ENCODE measurements around the gene NRXN2. TPM values are rescaled to one million over a fixed set of nuclear protein-coding genes. Genes with fewer than 3 reads are reported as not detected.

NRXN2 gene
- total and polyA plus RNA-seq, 4 donors = 0.17 to 2.8 (median 1.4) TPM

- H3K4me3 ChIP-seq (ENCODE audit: low read depth in 1 of 3, low read length in 3 of 3) = no peak overlapping the region
- H3K36me3 ChIP-seq (ENCODE audit: control insufficient read depth in 4 of 4, insufficient read depth in 3 of 4, low read depth in 1 of 4, low read length in 3 of 4) = no peaks in the 10 kb centered on the region
- 83% methylated on average over 9 of the region's 9 CpGs for WGBS
- H3K4me1 ChIP-seq (ENCODE audit: control insufficient read depth in 4 of 4, insufficient read depth in 4 of 4, low read length in 3 of 4) = peaks cover 0 to 6% (median 1%) of the 10 kb centered on the region in 4 donors
- no peak for DNase-seq (ENCODE audit: low spot score)
- peaks cover 0 to 7% (median 3%) of the 10 kb centered on the region in 4 donors for H3K27me3 ChIP-seq (ENCODE audit: control insufficient read depth in 4 of 4, insufficient read depth in 4 of 4, low read length in 3 of 4)
- H3K27ac ChIP-seq (ENCODE audit: low read depth in 1 of 2, low read length in 2 of 2) = no peak overlapping the region
- no peak for TF ChIP-seq FOXA2 (IDR thresholded peaks at IDR 0.05)
- TF ChIP-seq RAD21 (IDR thresholded peaks at IDR 0.05) = no peak
- no peak for TF ChIP-seq SP1 (IDR thresholded peaks at IDR 0.05)
- TF ChIP-seq YY1 (IDR thresholded peaks at IDR 0.05) = no peak
- no peak for TF ChIP-seq ZBTB33 (IDR thresholded peaks at IDR 0.05)
- TF ChIP-seq CTCF (IDR thresholded peaks at IDR 0.05; ENCODE audit: low read depth, low read length, missing input control) = no peak
- no peak for TF ChIP-seq FOXA1 (IDR thresholded peaks at IDR 0.05)
- no peak for TF ChIP-seq NR2F2 (IDR thresholded peaks at IDR 0.05)
- TF ChIP-seq EGR1 (IDR thresholded peaks at IDR 0.05; ENCODE audit: low read depth in 2 of 2) = no peak
- TF ChIP-seq RXRA (IDR thresholded peaks at IDR 0.05) = no peak
- no peak for TF ChIP-seq ATF3 (IDR thresholded peaks at IDR 0.05)
- TF ChIP-seq JUND (IDR thresholded peaks at IDR 0.05) = no peak
- TF ChIP-seq MAX (IDR thresholded peaks at IDR 0.05) = no peak
- TF ChIP-seq TAF1 (conservative IDR thresholded peaks at IDR 0.05) = no peak
- TF ChIP-seq HNF4A (conservative IDR thresholded peaks at IDR 0.05) = no peak
- TF ChIP-seq REST (IDR thresholded peaks at IDR 0.05) = no peak
- H3K9me3 ChIP-seq (ENCODE audit: control insufficient read depth in 4 of 4, low read length in 3 of 4) = no peaks in the 10 kb centered on the region
- no peak overlapping the region for H3K9ac ChIP-seq (ENCODE audit: low read depth in 1 of 2, low read length in 2 of 2)
These were observed 74.4 kb downstream of the NRXN2 start for GRCh38 chr11:64648551-64648950.

Measured in liver (tissue), 9 donors.